ENCODE measurements around the gene LCLAT1. TPM values are rescaled to one million over a fixed set of nuclear protein-coding genes. Genes with fewer than 3 reads are reported as not detected.

Gene LCLAT1
- 11.2 and 15.3 TPM in 2 replicates for total RNA-seq

GRCh38 chr2:30447149-30448045, at the start of gene LCLAT1:
TSS of gene LCLAT1 (plus strand) at chr2:30447246. CDS start at chr2:30525591, 78,345 bp downstream.

Other genes with a start within 250 kb of the LCLAT1 start
- 31.3 and 60.6 TPM in 2 replicates for gene LBH, start 215.7 kb upstream of the LCLAT1 start, total RNA-seq

Measured in aortic smooth muscle cell (primary cell).